Fibroblast of upper back skin (primary cell): ENCODE results near the gene AQP5.
A peak's percentile ranks its signal among the peaks of the same experiment; 100 is the strongest.

Experiments
- DNase-seq: peaks from one replicate; pipeline ENCODE4 v3.0.0-alpha.2; 2013

AQP5 gene

GRCh38 chr12:49966511-49967041 is 4.9 kb downstream of the AQP5 start:
- no peak for DNase-seq

DNA sequence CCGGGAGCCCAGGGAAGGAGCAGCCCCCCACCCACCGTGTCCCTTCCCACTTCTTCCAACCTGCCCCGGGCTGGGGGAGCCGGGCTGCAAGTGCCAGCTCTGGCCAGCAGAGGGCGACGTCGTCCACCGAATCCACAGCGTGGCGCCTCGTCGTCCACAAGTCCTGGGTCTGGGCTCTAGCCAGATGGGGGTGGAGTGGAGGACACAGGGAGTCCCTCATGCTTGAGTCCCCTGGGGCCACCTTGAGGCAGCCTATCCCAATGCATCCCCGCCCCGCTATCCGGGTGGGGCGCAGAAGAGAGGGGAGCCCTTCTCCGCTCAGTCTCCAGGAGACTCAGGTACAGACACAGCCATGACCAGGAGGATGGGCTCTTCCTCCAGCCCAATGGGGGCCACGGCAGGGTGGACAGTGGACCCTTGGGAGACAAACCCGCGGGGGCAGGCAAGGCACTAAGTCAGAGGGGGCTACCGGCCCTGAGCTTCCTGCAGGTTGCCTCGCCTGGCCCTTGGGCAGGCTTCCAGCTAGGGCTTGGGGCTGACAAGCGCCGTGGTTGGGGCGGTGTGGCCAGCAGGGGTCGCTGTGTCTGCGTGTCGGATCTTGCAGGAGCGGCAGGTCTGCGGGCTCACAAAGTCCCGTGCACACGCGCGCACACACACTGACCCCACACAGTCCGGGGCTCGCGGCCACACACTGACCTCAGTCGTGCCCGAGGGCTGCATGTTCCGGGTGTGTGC is 5.5 kb downstream of the AQP5 start:
- DNase-seq: peak; percentile 79

DNA sequence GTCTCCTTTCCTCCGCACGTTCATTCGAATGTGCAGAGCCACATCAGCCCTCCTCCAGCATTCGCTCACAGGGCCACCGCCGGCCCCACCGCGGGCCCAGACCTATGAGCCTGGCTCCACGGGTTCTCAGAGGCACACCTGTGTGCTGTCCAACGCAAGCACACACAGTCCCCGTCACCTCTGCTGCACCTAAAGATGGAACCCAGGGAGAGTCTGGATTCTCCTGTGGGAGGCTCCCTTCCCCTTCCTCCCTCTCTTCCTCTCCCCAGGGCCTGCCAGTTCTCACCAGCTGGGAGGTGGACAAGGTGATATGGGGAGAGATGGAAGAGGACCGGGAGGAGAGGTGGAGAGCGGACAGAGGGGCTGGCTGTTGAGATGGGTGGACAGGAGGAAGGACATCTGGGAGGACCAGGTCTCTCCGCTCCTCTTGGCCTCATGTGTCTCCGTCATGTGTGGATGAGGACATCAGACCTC is 6.1 kb downstream of the AQP5 start:
- no peak for DNase-seq

DNA sequence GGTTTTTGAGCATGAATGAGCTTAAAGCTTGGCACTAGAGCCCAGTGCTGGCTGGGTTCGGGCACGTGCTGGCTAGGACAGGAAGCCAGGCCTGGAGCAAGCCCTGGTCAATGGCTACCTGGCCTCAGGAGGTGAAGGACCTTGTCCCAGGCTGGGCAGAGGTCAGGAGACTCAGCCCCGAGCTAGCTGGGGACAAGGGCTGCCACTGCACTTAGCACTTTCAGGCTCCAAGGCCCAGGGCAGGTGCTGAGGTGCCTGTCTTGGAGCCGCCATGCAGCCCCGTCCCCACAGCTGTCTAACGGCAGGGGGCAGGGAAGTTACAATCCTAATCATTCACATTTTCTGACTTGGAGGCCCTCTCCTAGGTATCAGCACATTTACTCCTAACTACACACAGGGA is 6.8 kb downstream of the AQP5 start:
- no peak for DNase-seq

GRCh38 chr12:49969027-49969426 is 7.4 kb downstream of the AQP5 start:
- no peak for DNase-seq

- no peak for DNase-seq
Observed at GRCh38 chr12:49969651-49970429, 8.2 kb downstream of the AQP5 start.

DNA sequence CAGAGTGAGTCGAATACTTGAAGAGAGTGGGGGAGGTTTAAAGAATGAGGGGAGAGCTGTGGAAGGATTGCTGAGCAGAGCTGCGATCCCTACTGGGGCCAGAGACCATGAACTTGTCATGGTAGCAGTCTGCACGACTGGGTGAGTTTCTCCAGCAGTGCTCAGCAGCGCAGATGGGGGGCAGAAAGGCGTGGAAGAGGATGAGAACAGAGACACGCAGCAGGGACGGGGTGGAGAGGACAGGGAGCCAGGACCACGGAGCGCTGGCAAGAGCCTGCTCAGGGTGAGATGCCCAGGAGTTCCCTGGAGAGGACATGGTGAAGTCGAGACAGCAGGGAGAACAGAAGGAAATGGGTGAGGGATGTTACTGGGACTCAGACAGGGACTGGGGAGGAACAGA is 9.0 kb downstream of the AQP5 start:
- DNase-seq: no peak

- DNase-seq: no peak
Observed at GRCh38 chr12:49971141-49971540, 9.5 kb downstream of the AQP5 start.

DNA sequence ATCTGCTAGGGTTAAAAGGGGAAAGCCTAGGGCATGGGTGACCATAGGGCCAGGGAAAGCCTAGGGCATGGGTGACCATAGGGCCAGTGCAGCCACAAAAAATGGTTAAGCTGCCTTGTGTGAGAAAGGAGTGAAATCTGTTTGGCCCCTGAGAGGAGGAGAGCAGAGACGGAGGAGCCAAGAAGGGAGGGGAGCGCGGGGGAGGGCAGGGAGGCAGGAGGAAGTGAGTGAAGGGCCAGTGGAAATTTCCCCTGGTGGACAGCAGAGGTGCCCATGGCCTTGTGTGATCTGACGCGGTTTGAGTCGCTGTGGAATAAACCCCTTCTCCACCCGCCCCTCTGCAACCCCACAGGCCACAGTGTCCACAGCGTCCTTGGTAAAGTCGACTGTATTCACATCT is 10.5 kb downstream of the AQP5 start:
- no peak for DNase-seq

DNA sequence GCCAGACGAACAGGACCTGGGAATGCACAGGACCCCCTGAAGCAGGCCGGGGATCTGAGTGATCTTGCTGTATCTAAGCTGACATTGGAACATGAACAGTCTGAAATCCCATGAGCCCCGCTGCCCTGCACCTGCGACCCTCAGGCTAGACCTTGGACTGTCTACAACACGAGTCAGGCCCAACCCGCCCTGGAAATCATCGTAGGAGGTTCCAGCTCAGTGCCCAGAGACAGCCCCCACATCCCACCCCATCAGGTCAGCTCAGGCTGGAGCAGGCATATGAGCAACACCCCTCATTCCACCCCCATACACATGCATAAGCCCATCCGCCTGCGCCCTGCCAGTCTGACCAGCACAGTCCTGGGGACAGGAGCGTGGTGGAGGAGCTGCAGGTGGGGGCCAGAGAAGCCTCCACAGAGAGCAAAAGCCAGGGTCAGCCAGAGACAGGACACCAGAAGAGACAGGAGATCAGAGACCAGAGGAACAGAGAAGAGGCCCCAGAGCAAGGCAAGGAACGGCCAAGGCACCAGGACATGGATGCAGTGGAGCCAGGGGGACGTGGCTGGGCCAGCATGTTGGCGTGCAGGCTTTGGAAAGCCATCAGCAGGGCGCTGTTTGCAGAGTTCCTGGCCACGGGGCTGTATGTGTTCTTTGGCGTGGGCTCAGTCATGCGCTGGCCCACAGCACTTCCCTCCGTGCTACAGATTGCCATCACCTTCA is 11.1 kb downstream of the AQP5 start, which contains the start of gene AQP6:
Gene AQP6 (plus strand): TSS at position 307 of the 720 bp plus-strand sequence. CDS start 227 bp downstream, at position 534.
- DNase-seq: no peak

DNA sequence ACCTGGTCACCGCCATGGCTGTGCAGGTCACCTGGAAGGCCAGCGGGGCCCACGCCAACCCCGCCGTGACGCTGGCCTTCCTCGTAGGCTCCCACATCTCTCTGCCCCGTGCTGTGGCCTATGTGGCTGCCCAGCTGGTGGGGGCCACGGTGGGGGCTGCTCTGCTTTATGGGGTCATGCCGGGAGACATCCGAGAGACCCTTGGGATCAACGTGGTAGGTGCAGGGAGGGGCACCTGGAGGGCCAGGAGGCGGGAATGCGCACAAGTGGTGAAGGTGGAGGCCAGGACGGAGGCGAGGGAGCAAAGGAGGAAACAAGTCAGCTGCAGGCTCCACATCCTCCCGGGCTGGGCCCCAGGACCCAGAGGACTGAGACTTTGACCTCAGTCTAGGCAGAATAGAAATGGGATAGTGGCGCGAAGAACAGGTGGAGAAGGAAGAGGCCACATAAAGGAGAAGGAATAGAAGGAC is 11.7 kb downstream of the AQP5 start:
- DNase-seq: no peak

- DNase-seq: peak; percentile 60
Observed at GRCh38 chr12:49974231-49974675, 12.6 kb downstream of the AQP5 start.

DNA sequence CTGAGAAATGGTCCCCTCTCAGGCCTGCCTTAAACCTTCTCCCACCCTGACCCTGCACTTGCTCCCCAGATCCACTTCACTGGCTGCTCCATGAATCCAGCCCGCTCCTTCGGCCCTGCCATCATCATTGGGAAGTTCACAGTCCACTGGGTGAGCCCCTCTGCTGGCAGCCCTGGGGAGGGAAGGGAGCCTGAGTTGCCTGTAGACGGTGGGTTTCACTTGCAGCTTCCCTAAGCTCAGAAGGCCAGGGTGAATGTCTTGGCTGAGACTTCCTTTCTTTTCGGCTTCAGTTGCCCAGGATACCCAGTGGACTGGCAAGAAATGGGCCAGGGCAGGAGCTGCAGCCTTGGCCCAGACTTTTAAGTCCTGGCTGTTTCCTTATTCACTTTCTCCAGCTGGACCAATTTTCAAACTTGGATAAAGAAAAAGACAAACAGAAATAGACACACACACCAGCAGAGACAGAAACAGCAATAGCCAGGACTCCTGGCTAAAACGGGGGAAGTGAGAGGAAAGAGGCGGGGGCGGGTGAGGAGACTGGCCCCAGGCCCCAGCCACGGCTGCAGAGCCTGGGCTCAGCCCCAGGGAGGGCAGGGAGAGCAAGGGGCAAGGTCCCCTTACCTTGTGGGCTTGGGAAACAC is 13.1 kb downstream of the AQP5 start:
- no peak for DNase-seq

GRCh38 chr12:49975318-49975761 is 13.7 kb downstream of the AQP5 start:
- DNase-seq: no peak

DNA sequence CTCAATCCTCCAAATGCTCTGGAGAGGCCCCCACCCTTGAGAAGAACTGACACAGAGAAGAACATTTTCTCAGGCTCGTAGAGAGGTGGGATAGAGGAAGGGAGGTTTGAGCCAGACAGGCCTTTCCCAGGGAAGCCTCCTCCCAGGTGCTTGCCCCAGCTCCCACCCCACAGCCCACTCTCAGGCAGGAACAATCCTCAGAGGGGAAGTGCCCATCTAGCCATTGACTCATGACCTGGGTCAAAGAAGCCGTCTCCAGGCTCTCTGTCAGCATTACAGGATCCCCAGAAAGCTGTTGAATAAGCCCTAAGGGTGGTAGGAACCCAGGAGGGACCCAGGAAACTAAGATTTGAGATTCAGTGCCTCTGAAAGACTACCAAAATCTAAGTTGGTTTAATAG is 14.9 kb downstream of the AQP5 start:
- DNase-seq: no peak

DNA sequence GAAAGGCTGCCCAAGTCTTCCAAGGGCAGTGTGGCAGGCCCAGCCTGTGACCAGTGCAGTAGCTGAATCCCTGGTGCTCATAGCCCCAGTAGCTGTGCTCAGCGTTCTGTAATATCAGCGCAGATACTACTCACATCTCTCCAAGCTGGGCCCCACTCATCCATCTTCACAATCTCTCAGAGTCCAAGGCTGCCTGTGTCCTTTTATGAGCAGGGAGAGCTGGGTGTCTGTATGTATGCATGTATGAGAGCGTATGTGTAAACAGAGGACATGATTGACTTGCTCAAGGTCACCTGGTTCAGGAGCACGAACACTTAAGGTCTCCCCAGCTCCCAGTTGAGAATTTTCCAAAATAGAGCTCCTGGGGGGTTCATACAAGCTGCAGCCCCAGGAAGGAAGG is 16.5 kb downstream of the AQP5 start:
- DNase-seq: no peak

DNA sequence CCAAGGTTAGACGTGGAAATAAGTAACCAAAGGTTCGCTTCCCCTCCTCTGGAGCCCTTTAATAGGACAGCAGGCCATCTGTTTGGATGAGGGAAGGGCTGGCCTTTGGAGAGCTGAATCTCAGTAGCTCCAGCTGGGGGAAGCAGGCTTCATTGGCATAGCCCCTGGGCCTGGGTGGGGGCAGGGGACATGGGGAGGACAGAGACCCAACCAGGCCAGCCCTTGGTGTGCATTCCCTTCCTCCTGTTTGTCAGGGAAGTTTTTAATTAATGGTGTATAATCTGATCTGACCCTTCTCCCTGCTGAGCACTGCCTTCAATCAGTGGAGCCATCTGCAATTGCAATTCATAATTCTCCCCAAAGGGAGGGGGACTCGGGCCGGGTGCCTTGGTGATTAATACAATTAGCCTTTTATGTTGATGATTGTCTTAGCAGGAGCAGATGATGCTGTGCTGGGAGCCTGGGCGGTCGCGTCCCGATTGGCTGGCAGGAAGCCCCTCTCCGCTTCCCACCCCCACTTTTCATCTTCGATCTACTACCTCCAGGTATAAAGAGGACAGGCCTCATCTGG is 17.4 kb downstream of the AQP5 start:
- DNase-seq: no peak

- DNase-seq: no peak
Observed at GRCh38 chr12:49979791-49980190, 18.1 kb downstream of the AQP5 start.

DNA sequence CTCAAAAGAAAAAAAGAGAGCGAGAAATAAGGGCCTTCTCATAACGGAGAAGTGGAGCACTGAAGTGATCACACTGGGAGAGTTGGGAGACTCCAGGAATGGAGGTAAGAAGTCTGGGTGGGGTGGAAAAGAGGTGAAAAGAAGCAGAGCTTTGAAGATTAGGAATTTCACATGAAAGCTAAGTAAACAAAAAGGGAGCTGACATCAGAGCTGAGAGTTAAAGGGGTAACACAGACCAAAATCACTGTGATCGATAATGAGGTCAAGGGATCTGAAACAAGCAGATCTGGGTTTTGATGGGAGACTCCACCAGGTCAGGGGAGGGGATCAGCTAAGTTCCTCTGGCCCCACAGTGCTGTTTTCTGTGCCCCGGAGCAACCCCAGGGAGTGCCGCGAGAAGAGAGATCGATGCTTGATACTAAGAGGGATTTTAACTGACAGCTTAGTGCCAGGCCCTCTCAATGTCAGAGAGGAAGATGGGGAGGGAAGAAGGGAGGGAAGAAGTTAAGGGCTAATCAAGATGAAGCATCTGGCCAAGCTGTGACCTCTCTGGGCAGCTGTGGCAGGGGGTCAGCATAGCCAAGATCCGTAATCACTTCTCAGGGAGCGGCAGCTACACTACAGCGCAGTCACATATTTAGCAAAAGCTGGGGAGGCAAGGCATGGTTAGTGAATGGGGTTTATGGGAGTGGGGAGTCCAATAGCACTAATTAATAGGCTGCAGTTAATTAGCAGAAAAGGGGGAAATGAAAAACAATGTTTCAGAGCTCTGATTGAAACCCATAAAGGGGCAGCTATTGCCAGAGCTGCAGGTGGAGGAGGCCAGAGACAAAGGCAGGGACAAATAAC is 19.1 kb downstream of the AQP5 start:
- no peak for DNase-seq

DNA sequence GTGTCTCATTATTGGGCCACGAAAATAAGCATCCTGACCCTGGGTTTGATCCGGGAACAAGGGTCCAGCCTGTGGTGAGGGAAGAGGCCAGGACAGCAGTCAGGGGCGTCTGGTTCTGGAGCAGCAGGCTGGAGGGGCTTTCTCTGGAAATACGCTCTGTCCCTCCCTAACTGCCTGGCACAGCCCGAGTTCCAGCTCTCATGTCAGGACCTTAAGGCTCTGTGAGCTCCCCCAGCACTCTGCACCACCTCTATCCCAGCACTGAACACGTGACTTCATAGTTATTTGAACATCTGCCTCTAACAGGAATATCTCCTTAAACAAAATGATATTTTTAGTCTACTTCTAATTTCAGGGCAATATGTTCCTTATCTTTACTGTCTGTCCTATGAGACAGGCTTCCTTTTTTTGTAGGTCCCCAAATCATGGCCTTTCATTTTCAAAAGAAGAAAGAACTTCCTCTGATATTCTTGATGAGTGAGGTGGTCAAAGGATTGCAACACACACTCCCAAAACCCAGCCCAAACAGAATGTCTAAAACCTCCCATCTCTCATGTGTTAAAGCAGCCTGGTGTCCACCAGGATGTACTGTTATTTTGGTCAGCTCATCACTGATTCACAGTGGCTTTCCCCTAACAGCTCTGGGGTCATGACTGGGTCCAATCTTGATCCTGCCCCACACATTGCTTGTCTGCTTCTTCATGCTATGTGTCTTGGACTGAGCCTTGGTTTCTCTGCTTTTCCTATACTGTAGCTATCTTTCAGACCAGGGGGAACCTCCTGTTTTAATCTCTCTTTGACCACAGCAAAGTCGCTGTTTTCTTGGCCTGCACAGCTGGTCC is 20.8 kb downstream of the AQP5 start:
- DNase-seq: no peak
